ENCODE data around the gene SERTM1.

- TF ChIP-seq CSRNP3 (CRISPR knock-in tag; IDR thresholded peaks at IDR 0.05) (no peak), PATZ1 (CRISPR knock-in tag; IDR thresholded peaks at IDR 0.05; ENCODE audit: borderline replicate concordance) (no peak), ZFP3 (CRISPR knock-in tag; IDR thresholded peaks at IDR 0.05) (no peak), ARNTL (CRISPR knock-in tag; IDR thresholded peaks at IDR 0.05; ENCODE audit: borderline replicate concordance, low read depth) (no peak), TCF4 (CRISPR knock-in tag; IDR thresholded peaks at IDR 0.05; ENCODE audit: borderline replicate concordance) (no peak), TOX (CRISPR knock-in tag; IDR thresholded peaks at IDR 0.05; ENCODE audit: borderline replicate concordance) (no peak), RARB (CRISPR knock-in tag; IDR thresholded peaks at IDR 0.05) (no peak), BACH2 (CRISPR knock-in tag; IDR thresholded peaks at IDR 0.05; ENCODE audit: borderline replicate concordance) (no peak), TSHZ2 (CRISPR knock-in tag; IDR thresholded peaks at IDR 0.05) (no peak), CREB5 (CRISPR knock-in tag; IDR thresholded peaks at IDR 0.05; ENCODE audit: low read depth) (no peak)
- TF ChIP-seq, protein P1, sequence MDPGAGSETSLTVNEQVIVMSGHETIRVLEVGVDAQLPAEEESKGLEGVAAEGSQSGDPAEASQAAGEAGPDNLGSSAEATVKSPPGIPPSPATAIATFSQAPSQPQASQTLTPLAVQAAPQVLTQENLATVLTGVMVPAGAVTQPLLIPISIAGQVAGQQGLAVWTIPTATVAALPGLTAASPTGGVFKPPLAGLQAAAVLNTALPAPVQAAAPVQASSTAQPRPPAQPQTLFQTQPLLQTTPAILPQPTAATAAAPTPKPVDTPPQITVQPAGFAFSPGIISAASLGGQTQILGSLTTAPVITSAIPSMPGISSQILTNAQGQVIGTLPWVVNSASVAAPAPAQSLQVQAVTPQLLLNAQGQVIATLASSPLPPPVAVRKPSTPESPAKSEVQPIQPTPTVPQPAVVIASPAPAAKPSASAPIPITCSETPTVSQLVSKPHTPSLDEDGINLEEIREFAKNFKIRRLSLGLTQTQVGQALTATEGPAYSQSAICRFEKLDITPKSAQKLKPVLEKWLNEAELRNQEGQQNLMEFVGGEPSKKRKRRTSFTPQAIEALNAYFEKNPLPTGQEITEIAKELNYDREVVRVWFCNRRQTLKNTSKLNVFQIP (CRISPR knock-in tag; IDR thresholded peaks at IDR 0.05; ENCODE audit: borderline replicate concordance, low read depth), result no peak
Measured at GRCh38 chr13:36718686-36719085, 44.9 kb downstream of the SERTM1 start.

Data from SK-N-SH treated with all-trans-retinoic acid at 6 μM for 48 hours (cell line).